GM19467 (cell line): ENCODE results near the gene BCOR.

Experiments used
- ATAC-seq: cut with Tn5 transposase; IDR thresholded peaks from one replicate; pipeline ENCODE4 v1.9.1; 2021; ENCODE audit warnings: mild to moderate bottlenecking, moderate library complexity; ENCODE audit not compliant: unreplicated experiment

The BCOR gene

DNA sequence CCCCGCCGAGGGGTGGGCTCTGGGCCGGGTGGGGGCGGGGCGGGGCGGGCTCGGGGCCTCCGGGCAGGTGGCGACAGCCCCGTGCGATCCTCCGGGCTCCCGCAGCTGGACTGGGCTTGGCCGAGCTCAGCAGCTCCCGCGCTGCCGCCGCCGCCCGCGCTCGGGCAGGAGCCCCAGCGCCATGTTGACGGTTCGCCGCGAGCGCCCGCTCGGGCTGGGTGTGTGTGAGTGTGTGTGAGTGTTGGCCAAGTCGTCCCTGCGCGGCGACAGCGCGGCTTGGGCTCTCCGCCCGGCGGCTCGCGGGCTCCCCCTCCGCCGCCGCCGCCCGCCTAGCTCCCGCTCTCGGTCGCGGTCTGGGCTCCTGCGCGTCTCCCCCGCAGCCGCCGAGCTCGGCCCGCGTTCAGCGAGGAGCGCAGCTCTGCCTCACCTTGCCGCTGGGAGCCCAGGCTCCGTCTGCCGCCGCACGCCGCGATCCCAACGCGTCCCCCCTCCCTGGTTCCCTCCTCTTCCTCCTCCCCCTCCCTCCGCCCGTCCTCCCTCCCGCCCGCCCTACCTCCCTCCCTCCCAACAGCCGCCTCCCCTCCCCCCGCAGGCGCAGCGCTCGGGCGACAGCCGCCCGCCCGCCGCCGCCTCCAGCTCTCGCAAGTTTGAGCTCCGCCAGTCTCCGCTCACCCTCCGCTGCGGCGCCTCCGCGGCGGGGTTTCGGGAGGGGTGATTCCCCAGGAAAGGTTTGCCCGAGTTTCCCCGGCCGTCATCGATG lies at the start of gene BCOR:
BCOR (minus strand) TSS at position 455 of the 760 bp plus-strand sequence. CDS start 20,029 bp downstream, outside the sequence.
- ATAC-seq, result no peak

DNA sequence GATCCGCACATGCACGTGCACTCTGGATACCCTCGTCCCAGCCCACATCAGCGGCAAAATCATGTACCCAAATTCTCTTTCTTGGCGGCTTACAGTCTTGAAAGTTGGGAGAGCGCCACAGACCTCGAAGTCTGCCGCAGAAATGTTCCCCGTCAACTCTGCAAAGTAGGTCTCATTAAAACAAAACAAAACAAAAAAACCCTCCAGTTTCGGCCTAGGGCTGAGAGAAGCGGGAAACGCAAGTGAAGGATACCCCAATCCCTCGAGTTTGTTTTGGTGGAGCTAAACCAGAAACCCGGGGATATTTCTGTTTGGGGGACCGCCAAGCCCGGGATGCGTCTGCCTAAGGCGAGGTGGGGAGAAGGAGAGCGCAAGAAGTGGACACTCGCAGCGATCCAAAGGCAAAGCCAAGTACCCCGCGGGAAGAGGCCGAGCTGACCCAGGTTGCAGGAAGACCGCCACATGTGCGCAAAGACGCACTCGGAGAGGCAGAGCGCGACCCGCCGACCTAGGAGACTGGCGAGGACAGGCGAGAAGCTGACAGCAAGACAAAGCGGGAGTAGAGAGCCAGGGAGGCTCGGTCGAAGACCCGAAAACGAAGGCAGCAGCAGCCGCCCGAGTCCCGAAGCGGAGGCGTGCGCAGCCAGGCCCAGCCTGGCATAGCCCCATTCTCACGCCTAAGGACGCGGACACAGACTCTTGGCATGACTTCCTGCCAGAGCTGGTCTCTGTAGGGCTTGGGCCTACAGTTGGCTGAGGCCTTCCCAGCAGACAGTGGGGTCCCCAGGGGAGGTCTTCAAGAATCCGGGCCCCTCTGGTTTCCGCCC lies 49.6 kb upstream of the BCOR start:
- no peak for ATAC-seq

DNA sequence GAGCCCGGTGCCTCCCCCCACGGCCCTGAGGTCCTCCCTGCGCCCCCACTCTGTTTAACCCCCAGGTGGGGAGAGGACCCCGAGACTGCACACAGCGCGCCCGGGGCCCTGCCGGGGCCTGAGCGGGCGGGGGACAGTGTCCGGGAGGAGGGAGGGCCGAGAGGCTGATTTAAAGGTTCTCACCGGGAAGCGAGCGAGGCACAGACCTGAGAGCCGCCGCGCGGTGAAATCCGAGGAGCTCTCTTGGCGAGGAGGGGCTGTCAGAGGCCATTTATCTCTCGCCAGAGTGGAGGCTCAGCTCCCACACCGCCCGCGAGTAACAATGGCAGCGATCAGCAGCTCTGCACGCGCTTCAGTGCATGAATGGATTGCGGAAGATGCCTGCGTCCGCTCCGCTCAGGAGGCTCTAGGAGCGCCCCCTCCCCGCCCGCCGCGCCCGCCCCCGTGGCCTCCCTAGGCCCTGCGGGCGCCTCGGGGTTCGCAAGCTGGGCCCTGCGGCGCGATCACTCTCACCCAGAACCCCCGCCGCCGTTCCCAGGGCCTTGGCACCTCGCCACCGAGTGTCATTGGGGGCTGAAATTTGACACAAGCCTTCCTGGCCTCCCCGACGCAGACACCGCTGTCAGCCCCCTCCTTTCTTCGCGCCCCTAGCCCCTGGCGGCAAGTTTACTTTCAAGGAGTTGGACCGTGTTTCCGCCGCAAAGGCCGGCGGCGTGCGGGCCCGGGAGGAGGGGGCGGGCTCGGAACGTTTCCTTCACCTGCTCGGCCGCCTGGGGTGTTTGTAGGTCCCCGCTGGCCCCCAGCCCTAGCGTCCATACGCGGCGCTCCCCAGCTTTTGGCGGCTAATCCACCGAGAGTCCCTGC lies 48.7 kb upstream of the BCOR start:
- ATAC-seq, result no peak

DNA sequence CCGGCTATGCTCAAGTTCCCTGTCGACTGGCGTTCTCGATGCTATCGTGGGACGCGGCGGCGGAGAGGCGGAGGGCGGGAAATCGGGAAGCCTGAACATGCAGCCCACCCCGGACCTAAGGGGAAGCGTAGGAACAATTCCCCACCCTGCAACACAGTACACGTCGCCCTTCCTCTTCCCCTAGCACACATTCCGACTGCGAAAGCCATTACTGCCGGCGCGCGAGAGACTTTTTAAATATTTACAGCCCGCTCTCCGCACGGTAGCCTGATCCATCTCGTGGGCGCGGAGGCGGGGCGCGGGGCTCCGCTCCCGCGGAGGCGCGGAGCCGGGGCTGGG lies 48.1 kb upstream of the BCOR start:
- no peak for ATAC-seq

DNA sequence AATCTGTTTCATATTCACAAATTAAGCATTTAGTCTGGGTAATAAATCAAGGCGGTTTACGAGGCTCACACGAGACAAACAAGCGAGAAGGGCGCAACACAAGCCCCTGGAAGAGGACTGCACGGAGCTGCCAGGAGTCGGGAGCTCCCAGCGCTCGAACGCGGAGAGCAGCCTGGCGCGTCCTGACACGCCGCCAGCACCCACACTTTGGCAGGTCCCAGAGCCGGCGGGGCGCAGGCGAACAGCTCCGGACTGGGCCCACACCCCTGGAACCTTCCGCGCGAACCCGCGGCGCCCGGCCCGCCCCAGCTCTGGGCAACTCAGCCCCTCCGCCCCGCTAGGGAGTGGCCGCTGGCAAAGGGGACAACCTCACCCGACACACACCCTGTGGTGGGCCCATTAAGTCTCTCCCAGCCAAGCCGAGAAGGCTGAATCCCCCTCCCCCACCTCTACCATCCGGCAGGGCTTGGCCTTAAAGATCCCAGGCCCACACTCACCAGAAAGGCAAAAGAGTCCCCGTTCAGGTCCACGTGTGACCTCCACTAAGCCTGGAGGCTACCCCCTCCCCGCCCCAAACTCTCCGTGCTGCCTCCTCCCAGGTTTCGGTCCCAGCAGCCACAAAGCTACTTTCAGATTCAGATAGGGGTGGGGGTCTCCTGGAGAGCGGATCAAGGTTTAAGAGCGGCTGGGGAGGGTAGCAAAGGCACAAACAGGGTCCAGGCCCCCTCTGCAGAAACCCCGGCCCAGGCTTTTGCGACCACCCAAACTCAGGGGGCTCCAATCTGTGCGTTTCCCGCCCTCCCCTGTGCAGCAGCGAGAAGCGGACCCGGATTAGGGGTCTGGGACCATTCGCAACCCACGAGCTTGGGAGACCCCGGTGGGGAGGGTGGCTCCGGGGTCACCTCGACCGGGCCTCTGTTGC lies 47.5 kb upstream of the BCOR start:
- ATAC-seq, result no peak

DNA sequence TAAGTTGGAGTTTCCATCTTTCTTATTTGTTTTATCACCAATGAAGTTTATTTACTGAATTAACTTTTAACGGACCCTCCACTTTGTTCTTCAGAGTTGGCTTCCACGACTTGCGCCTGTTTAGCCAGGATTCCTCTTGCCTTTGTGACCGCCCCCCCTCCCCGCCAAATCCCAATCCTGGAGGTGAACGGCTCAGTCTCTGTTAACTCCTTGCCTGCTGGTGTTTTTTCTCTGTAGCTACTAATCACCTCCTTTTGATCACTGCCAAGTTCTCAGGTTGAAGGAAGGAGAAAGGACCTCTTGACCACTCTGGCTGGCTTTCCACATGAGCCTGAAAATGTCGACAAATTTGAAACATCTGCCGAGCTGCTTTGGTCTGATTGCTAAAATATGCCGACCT lies 46.8 kb upstream of the BCOR start:
- ATAC-seq, result no peak

DNA sequence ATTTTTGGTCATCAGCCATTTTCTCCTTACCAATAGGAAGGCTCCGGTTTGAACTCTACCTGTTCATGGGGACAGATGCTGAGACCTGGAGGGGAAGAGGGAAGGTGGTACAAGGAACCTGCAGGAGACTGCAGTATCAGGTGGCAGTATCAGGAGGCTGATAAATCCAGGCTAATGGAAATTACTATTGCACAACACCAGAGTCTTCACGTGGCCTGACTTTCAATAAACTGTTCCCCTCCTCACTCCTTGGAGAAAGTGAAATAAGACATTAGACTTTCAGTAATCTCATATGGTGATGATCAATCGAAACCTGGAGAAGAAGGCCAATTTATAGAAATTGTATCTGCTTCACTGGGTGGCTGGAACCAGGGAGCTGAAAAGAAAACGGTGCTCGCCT lies 46.2 kb upstream of the BCOR start:
- ATAC-seq, result no peak

DNA sequence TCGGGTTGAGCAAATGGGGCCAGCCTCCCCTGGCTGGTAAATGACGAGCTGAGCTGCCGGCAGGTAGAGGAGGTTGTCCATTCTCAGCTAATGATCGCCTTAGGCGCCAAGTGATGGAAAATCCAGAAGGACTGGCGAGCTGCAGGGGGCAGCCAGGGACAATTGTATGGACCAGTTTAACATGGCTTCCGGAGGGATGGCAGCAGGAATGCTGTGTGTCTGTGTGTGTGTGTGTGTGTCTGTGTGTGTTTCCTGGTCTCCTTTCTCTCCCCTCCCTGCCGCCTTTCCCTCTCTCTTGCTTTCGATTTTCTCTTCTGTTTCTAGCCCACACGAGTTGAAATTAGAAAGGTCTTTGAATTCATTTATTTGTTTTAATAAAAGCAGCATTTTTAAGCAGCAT lies 45.2 kb upstream of the BCOR start:
- no peak for ATAC-seq

DNA sequence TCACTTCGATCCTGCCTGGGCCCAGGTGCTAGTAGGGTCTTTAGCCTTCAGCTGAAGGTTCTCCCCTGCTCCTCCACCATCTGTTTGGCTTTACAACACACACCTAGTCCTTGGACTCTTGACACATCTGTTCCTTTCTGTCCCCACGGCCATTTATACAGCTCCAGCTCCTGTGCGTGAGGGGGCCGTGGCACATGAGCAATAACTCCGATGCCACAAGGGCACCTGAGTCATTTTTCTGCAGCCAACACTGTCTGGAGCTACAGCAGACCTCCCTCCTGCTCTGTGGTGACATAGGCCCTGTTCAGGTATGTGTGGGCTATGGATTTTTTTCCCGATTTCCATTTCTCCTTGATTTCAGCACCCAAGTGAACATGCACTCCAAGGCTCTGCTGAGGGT lies 44.7 kb upstream of the BCOR start:
- no peak for ATAC-seq

DNA sequence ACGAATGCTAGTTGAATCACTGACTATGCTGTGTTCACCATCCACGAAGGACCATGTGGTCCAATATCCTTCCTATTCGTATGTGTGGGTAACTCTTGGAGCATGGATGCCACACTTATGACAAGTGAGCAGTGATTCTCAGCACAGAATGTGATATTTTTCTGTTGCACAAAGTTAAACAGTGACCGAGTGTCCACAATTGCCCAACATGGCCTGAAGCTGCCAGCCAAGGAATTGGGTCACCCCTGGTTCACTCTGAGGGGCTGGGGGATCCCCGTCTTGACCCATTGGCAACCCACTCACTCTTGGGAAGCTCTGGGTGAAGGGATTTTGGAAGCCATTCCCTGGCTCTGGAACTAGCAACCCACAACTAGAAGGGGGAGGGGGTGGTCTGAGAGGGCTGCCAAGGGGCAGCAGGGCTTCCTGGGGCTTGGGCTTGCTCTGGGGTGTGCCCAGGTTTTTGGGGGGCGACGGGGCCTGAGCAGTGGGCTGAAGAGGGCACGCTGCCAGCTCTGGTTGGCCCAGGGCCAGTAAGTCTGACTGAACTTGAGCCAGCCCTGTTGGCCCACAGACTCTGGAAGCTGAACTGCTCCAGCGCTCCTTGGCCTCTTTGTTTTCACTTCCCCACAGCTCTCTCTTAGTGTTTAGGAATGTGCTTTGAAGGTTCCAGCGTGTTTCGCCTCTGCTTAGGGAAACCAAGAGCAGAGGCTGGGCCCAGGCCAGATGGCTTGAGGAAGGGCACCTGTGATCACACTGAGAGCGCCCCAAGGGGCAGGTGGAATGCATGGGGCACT lies 43.1 kb upstream of the BCOR start:
- no peak for ATAC-seq

DNA sequence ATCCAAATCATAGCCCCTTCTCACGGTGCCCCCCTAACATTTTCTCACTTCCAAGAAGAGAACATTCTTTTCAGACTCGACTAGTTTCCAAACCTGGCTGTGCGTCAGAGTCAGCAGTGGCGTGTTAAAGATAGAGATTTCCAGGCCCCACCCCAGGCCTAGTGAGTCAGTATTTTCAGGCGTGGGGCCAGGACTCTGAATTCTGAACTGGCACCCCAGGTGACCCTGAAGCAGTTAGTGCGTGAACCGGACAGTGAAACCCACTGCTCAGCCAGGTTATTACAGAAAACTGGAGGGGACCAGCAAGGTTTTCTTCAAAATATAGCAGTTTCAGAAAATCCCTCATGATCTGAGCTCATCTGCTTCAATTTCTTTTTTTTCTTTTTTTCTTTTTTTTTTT lies 35.0 kb upstream of the BCOR start:
- ATAC-seq, result no peak

DNA sequence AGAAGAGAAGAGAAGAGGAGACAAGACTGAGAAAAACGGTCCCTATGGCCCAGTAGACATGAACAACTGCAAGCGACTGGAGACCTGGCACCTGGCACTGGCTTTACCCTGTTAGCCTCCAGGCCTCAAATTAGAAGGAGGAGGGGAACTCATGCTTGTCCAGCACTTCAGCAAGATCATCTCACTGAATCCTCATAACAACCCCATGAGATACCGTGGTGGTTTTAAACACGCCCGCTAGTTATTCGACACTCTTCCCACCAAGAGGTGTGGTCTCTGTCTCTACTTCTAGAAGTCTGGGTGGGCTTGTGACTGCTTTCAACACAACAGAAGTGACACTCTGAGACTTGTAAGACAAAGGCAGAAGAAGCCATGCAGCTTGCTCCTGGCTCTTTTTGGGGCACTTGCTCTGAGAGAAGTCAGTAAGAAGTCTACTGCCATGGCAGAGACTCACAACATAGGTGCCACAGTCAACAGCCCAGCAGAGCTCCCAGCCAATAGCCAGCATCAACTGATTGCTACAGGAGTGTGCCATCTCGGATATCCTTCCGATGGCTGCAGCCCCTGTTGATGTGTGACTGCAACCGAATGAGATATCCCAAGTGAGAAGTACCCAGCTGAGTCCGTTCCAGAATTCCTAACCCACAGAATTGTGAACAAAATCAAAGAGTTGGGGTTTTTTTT lies 34.0 kb upstream of the BCOR start:
- ATAC-seq, result no peak

DNA sequence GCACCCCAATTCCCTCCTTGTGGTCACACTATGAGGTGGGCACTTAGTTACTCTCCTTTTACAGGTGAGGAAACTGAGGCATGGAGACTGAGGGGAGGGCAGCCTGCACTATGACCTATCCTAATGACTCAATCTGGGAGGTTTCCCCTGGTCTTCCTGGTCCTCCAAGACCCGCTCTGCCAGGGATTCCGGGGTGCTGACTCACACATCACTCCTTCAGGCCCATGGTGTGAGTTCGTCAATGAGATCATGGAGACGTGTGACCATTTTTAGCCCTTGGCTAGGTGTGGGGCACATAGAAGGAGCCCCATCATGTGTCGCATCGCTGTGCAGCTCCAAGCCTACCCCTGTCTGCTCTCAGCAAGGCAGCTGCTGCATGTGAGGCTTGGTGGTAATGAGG lies 32.4 kb upstream of the BCOR start:
- ATAC-seq, result no peak

DNA sequence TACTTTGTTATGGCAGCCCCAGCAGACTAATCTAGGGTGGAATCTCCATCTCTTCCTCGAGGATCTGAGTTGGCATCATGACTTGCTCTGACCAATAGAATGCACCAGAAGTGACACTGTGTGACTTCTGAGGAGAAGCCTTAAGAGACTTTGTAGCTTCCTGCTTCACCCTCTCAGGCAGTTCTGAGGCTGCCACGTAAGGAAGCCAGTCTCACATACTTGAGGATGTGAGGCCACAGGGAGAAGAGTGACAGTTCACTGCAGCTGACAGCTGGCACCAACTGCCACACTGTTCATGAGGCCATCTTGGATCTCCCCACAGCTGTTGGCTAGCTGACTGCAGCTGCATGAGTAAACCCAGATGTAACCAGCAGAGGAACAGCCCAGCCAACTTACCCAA lies 29.3 kb upstream of the BCOR start:
- ATAC-seq, result no peak

DNA sequence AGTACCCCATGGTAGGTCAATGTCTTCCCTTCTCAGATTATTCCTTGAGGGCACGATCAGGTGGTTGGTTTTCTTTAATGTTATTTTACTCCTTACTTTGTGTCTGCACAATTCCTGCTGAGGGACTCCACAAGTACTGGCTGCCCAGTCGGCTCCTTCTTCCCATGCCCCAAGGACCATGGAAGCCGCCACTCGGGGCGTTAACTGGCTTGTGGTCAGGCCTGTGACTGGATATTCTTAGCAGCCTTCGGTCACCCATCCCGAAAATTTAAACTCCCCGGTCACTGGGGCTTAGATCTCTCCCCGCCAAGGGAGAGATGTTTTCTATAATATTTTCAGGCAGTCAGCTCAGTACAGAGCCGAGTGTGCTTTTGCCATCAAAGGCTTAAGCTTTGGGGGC lies 24.7 kb upstream of the BCOR start:
- ATAC-seq, result no peak

DNA sequence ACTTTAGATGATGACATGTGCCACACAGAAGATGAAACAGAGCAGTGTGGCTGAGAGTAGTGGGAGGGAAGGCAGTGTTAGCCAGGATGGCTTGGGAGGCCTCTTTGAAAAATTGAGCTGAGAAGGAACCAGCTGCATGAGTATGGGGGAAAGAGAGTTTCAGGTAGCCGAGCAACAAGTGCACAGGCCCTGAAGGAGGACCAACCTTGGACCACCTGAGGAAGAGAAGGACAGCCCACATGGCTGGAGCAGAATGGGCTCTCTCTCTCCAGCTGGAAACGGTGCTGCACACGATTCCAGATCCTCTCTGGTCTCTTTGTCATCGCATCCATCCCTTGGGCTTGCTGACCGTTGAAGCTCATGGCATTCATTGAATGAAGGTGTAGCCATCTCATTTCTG lies 23.9 kb upstream of the BCOR start:
- no peak for ATAC-seq

DNA sequence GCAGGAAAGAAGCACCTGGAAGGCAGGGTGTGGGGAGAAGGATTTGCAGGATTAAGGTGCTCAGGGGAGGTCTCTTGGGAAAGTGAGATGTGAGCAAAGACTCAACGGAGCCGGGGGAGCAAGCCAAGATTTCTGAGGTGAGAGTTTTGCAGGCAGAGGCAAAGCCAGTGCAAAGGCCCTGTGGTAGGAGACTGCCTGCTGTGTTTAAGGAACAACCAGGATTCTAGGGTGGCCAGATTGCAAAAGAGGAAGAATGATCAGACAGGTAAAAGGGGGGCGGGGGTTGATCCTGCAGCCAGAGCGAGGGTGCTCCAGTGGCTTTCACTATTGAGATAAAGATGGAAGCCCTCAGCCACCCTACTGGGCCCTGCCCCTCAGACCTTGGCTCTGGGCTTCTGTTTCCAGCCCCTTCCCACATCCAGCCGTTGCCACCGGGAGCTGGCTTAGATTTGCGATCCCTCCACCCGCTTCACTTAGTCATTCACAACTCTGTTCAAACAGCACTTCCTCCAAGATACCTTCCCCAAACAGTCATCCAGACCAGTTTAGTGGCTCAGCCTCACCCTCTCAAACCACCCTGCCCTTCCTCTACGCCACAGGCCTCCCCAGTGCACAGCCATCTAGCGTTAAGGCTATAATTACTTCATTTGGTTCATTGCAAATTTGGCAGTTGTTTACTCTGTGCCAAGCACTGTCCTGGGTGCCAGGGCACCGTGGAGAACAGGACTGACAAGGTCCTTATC lies 23.3 kb upstream of the BCOR start:
- ATAC-seq, result no peak

DNA sequence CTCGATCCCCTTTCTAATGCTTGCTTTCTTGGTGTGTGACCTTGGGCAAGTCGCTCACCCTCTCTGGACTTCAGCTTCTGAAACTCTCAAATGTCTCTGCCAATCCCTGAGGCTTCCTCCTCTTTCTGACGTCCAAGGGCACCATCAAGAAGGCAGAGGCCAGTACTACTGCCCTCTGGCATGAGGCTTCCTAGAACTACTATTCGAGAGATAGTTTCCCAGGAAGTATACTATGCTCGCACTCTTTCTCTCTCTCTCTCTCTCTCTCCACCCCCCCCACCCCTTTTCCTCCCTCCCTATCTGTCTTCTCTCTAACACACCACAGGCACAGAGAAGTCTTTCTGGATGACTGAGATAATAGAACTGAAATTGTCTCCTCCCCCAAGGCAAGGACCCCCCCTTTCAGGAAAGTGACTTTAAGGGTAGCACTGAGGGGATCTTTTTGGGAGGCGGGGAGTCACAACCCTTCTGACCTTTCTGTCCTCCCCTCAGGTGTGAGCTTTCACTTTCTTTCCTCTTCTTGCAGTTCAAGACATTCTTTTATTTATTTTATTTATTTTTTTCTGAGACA lies 20.0 kb upstream of the BCOR start:
- ATAC-seq, result no peak
